ENCODE results near the gene PIGX. TPM values are rescaled to one million over a fixed set of nuclear protein-coding genes. Genes with fewer than 3 reads are reported as not detected.

The PIGX gene
- 19.2 and 26.8 TPM in 2 replicates for total RNA-seq

- Histone ChIP-seq H2AFZ (ENCODE audit: low read length) (peak within 1 kb of the TSS; percentile 99), H4K20me1 (ENCODE audit: insufficient read depth, low read length) (no peaks in the 10 kb centered on the region), H3K4me3 (ENCODE audit: insufficient read depth, low read length) (peak within 1 kb of the TSS; percentile 95), H3K36me3 (ENCODE audit: insufficient read depth, low read length) (no peaks in the 10 kb centered on the region), H3K9me3 (ENCODE audit: low read depth, low read length) (no peaks in the 10 kb centered on the region), H3K4me2 (ENCODE audit: insufficient read depth, low read length) (peak within 1 kb of the TSS; percentile 100), H3K27ac (ENCODE audit: low read depth, low read length) (peak within 1 kb of the TSS; percentile 94), H3K27me3 (ENCODE audit: insufficient read depth, low read length) (no peaks in the 10 kb centered on the region), H3K4me1 (ENCODE audit: insufficient read depth, low read length) (peaks cover 14% of the 10 kb centered on the region), H3K79me2 (ENCODE audit: insufficient read depth, low read length) (peaks cover 21% of the 10 kb centered on the region)
- peak; percentile 99 for DNase-seq (ENCODE audit: insufficient read length, low spot score, missing footprints)
- no peak for TF ChIP-seq CTCF (IDR thresholded peaks at IDR 0.05; ENCODE audit: extremely low read depth, low read depth, low read length)
Measured at GRCh38 chr3:196711838-196712513, at the start of gene PIGX, which contains the start of gene CEP19. TSS of gene PIGX (plus strand) at chr3:196712377. TSS of gene CEP19 (minus strand) at chr3:196712250. CDS start at chr3:196708657, 3,593 bp downstream.

GRCh38 chr3:196662711-196663571 is 49.2 kb upstream of the PIGX start:
- peaks cover 4% of the 10 kb centered on the region for H3K27me3 ChIP-seq (ENCODE audit: insufficient read depth, low read length)
- no peak overlapping the region for H3K4me2 ChIP-seq (ENCODE audit: insufficient read depth, low read length)

GRCh38 chr3:196666001-196666867 is 45.9 kb upstream of the PIGX start:
- Histone ChIP-seq H3K79me2 (ENCODE audit: insufficient read depth, low read length) (no peaks in the 10 kb centered on the region), H3K4me1 (ENCODE audit: insufficient read depth, low read length) (peaks cover 8% of the 10 kb centered on the region), H4K20me1 (ENCODE audit: insufficient read depth, low read length) (no peaks in the 10 kb centered on the region), H3K9me3 (ENCODE audit: low read depth, low read length) (no peaks in the 10 kb centered on the region), H3K4me2 (ENCODE audit: insufficient read depth, low read length) (peak overlapping the region; percentile 56), H3K4me3 (ENCODE audit: insufficient read depth, low read length) (no peak overlapping the region), H2AFZ (ENCODE audit: low read length) (peak overlapping the region; percentile 84), H3K27ac (ENCODE audit: low read depth, low read length) (no peak overlapping the region), H3K27me3 (ENCODE audit: insufficient read depth, low read length) (peaks cover 12% of the 10 kb centered on the region), H3K36me3 (ENCODE audit: insufficient read depth, low read length) (no peaks in the 10 kb centered on the region)
- TF ChIP-seq CTCF (IDR thresholded peaks at IDR 0.05; ENCODE audit: extremely low read depth, low read depth, low read length), result no peak
- peak; percentile 87 for DNase-seq (ENCODE audit: insufficient read length, low spot score, missing footprints)

More at GRCh38 chr3:196662711-196663571, 49.2 kb upstream of the PIGX start:
- no peaks in the 10 kb centered on the region for H3K79me2 ChIP-seq (ENCODE audit: insufficient read depth, low read length)
- no peak for TF ChIP-seq CTCF (IDR thresholded peaks at IDR 0.05; ENCODE audit: extremely low read depth, low read depth, low read length)
- no peaks in the 10 kb centered on the region for H3K9me3 ChIP-seq (ENCODE audit: low read depth, low read length)
- peaks cover 8% of the 10 kb centered on the region for H3K4me1 ChIP-seq (ENCODE audit: insufficient read depth, low read length)
- H3K36me3 ChIP-seq (ENCODE audit: insufficient read depth, low read length), result no peaks in the 10 kb centered on the region
- H4K20me1 ChIP-seq (ENCODE audit: insufficient read depth, low read length), result no peaks in the 10 kb centered on the region
- no peak overlapping the region for H2AFZ ChIP-seq (ENCODE audit: low read length)
- no peak overlapping the region for H3K4me3 ChIP-seq (ENCODE audit: insufficient read depth, low read length)
- peak; percentile 74 for DNase-seq (ENCODE audit: insufficient read length, low spot score, missing footprints)
- no peak overlapping the region for H3K27ac ChIP-seq (ENCODE audit: low read depth, low read length)

Measured in osteoblast (primary cell).